OCI-M2 (cell line): Measurements from ENCODE around the gene PODN.

Source experiments
- DNase-seq: peaks from one replicate; lab custom pipeline; 2025; ENCODE audit not compliant: unreplicated experiment; lab: John Stamatoyannopoulos, UW

Gene PODN

DNA sequence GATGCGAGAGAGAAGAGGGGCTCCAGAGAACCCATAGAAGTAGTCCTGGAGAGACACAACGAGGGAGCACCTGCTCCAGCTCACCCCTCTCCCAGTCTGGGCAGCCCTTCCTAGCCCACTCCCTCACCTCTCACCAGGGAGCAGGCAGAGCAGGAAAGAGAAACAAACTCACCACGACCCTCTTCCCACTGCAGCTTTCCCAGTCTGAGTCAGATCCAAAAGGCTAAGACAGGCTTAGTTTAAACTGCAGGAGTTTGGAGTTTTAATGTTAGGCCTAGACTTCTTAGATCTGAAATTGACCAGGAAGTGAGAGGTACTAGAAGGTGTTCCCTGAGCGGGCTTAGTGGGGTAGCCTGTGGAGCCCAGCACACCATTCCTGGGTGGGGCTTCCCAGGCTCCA is 50.8 kb downstream of the PODN start:
- DNase-seq, result no peak

DNA sequence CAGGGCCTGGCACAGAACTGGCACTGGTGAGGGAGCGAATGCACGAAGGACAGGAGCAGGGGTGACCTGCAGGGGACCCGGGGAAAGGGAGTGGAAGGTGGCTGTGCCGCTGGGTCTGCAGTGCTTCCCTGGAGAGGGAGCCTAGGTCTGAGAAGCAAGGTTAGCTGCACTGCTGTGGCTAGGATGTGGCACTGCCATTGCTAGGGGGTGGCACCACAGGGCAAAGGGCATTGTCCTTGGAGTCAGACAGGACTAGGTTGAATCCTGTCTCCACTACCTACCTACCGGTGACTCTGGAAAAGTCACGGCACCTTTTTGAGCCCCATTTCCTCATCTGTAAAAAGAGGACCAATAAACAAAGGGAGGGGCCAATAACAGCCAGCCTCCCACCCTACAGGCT is 52.1 kb downstream of the PODN start:
- DNase-seq, result no peak

DNA sequence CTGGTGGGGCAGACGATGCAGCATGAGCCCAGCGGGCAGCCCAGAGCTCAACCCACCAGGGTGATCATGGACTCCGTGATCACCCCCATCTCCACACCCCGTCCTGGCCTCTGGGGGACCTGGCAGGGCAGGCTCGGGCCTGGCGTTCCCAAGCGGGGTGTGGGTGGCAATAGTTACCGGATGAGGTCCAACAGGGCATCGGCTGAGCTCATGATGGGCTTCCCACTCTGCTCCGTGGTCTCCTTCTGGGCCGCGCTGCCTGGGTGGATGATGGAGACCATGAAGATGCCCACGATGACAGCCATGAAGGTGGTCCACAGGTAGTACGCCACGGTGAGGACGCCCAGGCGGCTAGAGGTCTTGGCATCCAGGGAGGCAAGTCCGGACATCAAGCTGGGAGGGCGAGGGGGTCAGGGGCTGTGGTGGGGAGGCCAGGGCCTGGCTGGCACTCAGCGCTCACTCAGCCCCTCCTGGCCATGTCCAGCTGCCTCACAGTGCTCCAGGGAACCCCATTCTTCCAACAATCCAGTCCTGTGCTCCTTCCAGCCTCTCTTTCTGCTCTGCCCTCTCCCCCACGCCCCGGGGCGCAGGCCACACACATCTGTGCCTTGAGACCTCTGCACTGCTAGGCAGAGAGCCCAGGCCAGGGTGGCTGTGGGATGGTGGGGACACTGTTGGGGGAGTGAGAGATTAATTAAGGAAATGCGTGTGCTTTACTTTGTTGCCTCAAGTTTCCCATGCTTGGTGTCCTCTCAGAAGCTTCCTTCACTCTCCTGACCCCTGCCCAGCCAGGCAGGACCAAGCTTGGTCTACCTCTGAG is 52.8 kb downstream of the PODN start:
- DNase-seq, result no peak

DNA sequence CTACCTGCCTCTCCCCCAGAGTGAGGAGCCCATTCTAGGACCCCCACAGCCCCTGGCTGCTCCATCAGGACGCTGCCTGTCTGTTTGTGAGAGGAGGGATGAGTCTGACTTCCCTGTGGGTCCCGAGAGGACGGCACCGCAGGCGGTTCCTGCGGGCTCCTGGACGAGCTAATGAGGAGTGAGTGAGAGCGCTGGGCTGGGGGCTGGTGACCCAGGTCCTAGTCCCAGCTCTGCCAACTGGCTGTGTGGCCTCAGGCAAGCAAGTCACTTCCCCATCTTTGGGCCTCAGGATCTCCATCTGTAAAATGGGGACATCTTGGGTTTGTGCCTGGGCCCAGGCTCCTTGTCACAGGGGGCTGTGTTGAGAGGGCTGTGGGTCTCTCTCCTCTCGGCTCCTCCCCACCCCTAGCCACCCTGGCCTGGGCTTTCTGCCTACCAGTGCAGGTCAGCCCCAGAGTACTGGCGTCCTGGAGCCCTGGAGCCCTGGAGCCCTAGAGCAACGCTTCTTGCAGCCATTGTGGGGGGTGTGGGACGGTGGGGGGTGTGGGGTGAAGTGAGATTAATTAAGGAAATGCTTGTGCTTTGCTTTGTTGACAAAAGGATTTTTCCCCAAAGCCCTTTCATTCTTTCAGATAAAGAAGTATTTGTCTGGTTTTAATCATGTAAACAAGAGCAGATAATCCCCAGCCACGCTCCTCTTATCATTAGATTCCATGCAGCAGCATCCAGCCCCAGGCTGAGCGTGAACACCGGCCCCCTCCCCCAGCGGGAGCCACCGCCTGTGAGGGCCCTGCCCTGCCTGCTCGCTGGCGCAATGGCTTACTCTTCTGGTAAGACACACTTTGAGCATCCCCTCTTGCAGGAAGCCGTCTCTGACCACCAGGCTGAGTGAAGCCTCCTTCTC is 53.6 kb downstream of the PODN start:
- no peak for DNase-seq

DNA sequence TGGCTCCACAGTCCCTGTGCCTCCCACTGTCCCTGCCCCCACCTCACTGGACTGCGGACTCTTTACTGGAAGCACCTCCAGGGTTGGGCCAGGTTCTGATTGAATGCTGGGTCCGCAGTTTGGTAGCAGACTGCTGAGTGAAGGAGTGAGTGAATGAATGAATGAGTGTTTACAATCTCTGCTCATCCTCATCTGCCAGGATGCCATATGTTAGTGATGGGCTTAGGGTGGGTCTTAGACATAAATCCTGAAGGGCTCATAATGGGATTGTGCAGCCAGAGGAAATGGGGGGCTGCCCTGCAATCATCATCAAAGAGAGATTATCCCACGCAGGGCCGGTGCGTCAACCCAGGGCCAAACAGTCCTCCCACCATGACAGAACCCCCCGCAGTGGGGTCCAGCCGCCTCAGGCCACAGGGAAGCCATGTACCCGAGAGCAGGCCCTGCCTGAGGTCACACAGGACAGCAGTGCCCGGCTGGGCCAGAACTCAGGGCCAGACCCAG is 54.3 kb downstream of the PODN start:
- no peak for DNase-seq

DNA sequence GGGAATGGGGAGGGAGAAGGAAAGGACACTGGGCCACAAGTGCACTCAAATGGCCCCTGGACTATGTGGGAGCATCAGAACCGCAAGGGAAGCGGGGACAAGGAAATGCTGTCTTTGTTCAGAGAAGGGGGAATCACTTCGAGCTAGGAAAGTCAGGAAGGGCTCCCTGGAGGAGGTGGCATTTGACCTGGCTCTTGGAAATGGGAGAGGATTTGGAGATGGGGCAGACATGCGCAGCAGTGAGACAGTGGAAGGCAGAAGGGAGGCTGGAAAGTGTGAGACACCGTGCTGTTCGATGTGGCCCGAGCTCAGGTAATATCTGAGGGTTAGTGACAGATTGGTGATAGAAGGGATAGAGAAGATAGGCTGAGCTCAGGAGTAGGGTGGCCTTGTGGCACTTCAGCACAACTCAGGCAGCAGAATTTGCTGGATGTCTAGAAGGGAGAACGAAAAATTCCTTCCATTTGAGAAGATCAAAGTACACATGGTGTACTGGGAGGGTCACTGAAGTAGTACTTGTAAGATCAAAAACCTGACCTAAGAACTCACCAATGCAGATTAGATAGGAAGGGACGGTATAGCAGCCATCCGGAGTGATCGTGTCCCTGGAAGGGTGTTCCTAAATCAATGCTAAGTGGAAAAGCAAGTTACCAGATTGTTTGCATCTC is 55.1 kb downstream of the PODN start:
- no peak for DNase-seq

DNA sequence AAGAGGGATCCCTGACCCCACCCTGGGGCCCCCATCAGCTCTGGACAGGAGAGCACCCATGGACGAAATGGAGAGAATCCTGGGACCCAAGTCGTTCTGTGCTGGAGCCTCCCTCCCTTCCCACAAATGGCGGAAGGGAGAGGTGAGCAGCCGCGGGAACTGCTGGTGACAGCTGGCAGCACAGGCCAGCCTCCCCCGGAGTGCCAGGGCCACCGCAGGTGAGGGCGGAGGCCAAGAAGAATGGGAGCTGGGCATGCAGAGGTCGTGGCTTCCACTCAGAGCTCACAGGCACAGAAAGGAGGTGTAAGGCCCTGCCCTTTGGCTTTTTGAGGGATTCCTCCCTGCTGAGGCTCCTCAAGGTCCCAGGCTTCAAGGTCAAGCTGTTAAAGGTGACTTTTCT is 55.8 kb downstream of the PODN start:
- no peak for DNase-seq

DNA sequence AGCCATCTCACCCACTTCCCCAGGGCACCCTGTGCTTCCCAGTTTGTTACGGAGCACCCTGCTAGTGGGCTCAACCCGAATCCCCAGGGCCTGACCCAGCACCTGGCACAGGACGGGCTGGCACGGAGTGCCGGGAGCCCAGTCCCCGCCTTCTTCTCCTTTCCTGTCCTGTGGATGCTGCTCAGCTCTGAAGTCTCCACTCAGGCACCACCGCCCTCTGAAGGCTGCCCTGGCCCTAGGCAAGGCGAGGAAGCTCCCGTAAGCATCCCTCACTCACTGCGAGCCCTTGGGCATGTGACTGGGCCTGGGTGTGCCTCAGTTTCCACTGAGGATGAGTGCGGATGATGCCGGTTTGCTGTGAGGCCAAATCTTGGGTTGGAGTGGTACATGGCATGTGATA is 58.6 kb downstream of the PODN start:
- DNase-seq, result no peak

DNA sequence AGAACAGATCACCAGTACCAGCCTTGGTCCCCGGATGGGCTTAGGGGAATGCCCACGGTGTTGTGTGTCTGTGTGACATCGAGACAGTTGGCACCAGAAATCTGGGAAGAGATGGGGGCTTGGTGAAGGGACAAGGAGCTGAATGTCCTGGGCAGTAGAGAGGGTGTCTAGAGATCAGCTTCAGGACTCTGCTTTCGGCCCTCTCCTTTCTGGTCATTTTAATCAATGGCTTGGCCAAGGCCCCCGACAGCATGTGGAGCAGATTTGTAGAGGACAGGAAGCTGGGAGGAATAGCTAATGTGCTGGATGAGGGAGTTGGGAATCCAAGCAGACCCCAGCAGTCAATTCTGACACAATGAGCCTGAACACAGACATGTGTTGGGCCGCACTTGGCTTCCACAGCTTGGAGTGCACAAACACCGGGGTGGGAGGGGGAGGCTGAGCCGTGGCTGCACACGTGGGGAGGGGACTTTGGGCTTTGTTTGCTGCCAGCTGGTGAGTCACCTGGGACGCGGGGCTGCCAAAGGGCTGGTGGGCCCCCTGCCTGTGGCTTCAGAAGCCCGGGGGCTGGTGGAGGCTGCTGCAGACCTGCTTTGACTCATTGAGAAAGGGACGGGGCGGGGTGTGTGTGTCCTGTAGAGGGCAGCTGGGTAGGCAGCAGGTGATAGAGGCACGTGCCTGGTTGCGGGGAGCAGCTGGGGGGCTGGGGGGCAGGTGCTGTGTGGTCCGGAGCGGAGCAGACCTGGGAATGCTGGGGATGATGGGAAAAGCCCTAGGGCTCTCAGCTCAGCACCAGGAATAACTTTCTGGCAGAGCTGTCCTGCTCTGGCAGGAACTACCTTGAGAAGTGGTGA is 59.5 kb downstream of the PODN start:
- no peak for DNase-seq

DNA sequence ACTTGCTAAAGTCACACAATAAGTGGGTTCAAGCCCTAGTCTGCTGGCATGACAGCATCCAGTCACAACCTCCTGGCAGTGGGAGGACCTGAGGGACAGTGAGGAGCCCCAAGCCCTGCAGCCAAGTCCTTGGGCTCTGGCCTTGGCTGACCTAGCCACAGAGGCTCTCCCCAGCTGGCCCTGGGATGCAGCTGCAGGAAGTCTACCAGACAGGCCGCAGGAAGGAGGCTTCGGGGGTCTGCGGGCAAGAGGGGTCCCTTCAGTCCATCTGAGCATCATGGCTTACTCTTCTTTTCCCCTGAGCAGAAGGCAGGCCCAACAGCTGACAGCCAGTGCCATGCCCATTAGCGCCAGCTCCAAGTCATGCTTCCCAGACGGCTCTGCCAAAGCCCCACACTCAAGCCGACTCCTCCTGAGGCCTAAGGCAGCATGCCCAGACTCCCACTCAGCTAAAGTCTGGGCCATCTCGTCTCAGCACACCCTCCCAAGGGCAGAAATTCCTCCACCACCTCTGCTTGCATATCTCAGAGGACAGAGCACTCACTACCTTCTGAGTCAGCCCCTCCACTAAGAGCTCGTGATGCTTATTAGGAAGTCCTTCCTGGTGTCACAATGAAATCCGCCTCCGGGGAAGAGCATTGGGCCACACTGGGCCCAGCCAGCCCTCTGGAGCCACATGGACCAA is 60.3 kb downstream of the PODN start:
- DNase-seq, result no peak

DNA sequence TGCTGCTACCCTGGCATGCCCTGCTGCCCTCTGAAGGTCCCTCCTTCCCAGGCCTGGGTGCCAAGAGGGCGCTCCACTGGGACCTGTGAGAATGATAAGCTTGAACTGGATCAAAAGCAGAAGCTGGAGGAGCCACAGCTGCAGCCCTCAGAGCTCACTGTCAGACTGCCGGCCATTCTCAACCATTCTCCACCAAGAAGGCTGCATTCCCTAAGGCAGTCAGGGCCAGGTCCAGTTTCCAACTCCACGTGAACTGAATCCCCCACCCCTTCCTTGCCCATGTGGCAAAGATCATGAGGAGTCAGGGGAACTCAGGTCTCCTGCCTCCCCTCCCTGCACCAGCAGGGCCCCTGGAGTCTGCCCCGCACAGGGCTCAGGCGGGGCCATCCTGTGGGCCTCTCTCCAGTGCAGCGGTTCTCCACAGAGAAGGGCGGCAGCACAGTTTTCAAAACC is 61.0 kb downstream of the PODN start:
- DNase-seq, result no peak

DNA sequence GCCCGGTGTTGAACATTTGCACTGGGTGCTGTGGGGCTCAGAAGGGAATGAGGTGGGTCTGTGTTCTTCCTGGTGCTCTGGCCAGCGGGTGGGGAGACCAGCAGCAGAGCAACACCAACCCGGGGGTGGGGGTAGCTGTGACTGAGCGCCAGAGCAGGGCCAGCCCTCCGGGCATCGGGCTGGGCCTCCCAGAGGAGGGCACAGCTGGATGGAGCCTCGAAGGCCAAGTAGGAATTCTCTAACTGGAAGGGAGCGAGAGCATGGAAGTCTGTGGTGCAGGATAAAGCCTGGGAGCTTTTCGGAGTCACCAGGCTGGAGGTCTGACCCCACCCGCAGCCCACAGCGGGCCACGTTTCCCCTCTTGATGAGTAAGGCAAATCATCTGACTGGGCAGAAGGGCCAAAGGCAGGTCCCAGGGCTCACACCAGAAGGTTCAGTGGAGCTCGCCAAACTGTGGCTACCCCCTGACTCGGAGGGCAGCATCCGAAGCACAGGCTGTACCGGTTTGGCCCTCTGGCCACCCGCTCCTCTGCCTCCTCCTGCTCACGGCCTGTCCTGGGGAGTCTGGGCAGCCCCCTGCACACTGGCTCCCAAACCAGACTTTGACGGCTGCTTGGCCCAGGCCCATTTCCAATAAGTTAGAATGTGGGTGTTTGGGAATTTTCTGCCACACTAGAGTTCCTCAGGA is 61.6 kb downstream of the PODN start:
- no peak for DNase-seq

DNA sequence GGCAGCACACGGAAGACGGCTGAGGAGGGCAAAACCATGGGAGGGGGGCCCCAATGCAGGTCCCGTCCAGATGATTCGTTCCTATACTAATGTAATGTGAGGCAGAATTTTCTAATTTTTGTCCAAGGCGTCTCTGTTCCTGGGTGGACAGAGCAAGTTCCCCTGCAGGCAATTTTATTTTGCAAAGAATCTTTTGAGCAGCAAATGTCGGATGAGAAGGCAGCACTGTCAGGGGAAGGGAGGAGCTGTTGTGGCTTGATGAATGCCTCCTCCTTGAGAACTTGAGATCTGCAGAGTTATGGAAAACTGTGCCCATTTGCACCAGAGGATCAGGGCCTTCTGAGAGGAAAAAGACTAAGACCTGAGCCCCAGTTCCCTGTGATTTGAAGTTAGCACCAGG is 63.1 kb downstream of the PODN start:
- DNase-seq, result no peak

DNA sequence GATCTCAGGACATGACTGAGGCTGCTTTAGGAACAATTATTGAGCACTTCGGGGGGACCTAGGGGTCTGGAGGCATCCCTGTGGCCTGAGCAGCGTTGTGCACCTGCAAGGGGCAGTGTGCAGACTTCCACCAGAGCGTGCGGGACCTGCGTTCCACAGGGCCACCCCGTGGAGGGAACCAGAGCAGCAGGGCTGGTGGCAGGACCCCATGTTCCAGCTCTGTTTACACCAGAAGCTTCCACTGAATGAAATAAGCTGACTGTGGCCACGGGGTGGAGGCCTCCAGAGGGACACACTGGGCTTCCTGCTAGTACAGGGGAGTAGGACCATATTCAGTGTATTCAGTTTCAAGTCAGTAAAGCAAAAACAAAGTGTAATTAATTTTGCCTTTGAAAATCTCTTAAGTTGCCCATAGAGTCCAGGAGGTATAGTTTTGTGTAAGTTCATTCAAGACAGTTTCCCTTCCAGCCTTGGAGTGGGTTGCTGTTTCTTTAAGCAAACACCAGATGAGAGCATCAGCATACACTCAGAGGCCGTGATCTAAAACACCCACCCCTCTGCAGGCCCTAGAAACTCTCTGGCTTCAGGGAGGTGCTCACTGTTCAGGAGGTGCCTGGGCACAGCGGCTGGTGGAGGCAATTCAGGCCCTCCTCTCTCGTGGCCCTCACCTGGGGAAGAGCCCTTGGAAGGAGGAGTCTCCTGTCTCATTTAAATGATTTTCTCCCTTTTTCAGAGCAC is 63.8 kb downstream of the PODN start:
- no peak for DNase-seq

DNA sequence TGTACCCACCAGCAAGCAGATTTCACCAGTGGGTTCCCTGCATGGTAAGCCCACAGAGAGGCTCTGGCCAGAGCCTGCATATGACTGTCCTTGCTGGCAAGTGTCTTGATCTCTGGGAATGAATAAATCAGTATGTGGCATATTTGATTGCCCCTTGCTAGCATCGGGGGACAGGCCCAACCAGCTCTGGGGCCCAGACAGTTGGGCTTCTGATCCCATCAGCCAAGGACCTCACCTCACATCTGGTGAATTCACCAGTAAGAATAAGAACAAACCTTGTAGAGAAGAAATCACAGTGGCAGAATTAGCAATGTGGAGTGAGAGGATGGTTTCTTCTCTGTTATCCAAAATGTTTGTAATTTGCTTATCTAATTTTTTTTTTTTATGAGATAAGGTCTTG is 64.5 kb downstream of the PODN start:
- DNase-seq, result no peak

DNA sequence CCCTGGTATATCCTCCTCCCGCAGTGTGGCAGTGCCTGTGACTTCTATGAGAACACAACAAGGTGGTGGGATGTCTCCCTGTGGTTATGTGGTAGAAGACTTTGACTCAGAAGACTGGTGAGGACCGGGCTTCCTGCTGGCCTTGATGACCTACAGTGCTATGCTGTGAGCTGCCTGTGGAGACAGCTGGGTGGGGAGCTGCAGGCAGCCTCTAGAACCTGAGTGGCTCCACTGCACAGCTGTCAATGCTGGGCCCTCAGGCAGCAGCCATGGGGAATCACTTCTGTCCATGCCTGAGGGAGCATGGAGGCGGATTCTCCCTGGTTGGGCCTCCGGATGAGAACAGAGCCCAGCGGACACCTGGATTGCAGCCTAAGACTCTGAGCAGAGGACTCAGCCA is 65.5 kb downstream of the PODN start:
- no peak for DNase-seq

DNA sequence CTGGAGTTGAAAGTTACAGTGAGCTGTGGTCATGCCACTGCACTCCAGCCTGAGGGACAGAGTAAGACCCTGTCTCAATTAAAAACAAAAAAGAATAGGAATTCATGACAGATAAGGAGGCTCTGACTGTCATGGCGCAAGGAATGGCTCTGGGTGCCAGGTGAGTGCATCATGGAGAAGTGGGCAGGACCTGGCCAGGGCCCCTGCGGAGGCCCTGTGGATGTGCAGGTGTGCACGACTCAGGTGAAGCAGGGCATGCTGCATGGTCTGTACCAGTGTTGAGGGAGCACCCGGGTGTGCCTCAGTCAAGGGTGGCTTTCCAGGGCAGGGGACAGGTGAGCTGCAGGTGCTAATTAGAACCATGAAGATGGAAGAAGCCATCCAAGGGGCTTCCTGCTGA is 66.4 kb downstream of the PODN start:
- no peak for DNase-seq

DNA sequence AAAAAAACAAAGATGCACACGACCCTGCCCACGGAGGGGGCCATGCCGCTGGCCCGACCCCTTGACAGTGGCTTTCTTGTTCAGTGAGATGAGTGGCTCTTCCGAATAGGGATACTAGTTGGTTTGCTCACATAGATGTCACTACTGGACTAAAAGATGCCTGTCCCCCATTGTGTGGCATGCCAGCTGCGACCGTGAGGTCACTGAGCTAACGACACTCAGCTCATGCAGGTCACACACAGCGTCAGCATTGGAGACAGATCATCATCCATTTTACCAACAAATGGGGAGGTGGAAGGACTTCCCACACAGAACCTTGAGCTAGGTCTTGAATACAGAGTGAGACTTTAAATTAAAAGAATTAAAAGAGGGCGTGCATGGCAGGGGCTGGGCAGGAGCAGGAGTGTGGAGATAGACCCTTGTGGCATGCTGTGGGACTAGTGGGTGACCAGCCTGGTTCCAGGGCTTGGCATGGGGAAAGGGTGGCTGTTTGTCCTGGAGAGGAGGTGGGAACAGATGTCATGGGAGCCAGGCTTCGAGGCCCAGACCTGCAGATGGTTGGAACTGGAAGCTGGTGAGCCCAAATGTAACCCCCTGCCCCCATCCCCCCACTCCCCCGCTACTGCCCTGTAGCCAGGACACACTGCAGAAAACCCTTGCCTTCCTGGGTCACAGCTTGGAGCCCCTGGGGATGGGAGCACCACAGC is 68.0 kb downstream of the PODN start:
- no peak for DNase-seq
